GM20431 (cell line): ENCODE results near the gene COQ10A.
"Not testable (repeated sequence)": the region's sequence is repeated elsewhere in the genome, so short reads cannot be mapped to it uniquely, and the experiment has no call there.

Experiments used
- in situ Hi-C: fragments of 300-500 bp; cut with MseI, MboI; formaldehyde crosslinking; loops from one replicate; pipeline ENCODE4 v1.15.0; 2020; ENCODE audit warnings: low sequenced_read_pairs; ENCODE audit not compliant: unreplicated experiment

The COQ10A gene

DNA sequence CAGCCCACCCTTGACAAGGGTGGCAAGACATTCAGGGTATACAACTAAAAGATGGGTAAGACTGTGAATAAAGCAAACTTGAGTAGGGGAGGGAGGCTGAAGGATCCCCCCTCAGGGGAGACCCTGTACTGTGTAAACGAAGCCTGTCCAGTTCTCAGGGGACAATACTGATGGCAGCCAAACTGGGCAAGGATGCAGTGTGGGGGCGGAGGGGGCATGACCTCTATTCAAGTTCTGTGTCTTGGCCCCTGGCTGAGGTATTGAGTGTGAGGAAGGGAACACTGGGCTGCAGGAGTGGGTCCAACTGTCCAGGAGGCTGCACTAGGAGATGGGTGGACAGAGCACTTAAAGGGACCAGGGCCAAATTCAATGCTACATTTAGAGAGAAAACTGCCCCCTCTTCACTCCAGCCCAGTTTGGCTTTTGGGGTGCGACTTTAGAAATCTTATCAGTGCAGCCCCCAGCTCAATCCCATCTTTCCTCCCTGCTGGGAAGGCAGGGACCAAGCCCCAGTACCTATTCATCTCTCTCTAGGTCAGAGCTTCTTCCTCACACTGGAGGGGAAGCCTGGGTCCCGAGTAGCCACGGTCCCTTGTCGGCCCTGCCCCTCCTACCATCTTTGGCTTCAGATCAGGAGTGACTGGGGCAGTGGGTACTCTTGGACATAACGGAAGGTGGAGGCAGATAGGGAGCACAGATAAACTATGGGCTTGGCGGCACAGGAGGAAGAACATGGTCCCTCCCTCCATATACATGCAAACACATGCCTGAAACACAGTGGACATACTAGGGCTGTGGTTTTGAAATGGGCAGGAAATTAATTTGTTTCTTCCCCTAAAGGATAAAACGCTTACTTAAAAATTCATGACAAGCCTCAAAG is 25.1 kb upstream of the COQ10A start:
- in situ Hi-C loops: no loop called here

DNA sequence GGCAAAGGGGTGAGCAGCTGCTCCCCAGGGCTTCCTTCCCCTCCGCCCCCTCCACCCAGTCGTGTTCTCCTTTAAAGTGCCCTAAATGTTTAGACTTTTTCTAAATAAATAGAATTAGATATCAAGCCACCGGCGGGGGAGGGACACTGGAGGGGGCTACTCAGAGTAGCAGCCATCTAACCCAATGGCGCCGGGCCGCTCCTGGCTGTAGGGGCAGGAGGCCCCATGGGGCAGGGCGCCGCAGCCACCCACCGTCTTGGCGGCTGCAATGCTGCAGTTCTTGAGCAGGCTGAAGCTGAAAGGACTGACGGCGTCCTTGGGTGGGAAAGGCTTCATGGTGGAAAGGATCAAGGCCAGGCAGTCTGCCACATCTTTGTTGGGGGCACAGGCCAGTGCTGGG is 23.8 kb upstream of the COQ10A start:
- in situ Hi-C loops: no loop called here

DNA sequence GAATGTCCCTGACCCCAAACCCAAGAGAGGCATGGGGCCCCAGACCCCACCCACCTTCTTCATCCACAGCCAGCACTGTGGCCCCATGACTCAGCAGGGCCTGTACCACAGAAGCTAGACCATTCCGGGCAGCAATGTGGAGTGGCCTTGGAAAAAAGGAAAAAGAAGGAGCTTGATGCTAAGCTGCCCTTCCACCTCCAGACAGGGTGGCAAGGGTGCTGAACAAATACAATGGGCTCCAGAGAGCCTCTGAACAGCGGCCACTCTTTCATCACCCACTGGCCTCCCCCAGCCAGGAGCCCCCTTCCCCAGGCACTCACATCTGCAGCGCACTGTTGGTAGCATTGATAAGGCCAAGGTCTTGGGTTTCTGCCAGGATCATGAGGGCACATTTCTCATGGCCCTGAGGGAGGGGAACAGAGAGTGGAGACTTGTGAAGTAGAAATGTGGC is 23.0 kb upstream of the COQ10A start:
- in situ Hi-C loops: no loop called here

DNA sequence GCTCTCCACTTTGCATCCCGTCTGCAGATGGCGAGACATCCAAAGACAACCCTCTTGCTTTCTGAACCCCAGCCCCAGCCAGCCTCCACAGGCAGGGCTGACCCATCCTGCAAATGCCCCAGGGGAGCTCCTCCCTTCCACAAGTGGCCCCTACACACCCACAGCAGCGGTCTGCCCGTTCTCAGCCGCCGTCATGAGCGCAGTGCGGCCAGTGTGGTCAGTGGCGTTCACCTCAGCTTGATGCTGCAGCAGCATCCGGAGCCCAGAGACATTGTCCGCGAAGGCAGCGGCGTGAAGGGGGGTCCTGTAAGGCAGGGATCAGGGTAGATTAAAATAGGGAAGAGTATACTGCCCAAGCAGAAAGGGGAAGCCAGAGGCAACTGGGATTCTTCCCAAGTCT is 22.2 kb upstream of the COQ10A start:
- in situ Hi-C loops: no loop called here

DNA sequence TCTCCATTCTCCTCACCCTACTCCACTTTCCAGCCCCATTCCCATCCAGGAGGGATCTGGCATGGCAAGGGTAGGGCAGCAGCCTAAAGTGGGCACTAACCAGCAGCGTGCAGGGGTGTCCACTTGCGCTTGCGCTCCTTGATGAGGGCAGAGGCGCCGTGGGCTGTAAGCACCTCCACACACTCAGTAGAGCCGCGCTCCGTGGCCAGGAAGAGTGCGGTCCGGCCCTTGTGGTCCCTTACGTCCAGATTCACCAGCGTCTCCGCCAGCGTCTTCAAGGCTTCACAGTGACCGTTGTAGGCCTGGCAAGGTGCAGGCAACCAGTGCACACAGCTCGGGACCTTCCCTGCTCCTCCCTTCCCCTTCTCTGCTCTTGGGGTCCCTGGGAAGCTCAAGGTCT is 18.8 kb upstream of the COQ10A start:
- in situ Hi-C loops: no loop called here

DNA sequence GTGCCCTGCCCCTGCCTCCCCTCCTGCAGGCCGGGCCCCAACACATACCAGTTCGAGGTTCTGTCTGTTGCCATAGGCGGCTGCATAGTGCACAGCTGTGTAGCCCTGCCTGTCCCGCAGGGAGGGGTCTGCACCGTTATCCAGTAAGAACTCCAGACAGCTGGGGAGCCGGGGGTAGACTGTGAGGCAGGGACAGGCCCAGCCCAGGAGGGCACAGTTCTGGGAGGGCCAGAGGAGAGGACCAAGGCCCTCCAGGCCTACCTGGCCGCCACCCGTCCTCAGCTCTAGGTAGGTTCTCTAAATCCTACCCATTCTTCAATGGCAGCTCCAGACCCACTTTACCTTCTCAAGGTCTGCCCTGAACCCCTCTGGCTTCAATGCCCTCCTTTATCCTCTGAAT is 18.0 kb upstream of the COQ10A start:
- in situ Hi-C loops: no loop called here

DNA sequence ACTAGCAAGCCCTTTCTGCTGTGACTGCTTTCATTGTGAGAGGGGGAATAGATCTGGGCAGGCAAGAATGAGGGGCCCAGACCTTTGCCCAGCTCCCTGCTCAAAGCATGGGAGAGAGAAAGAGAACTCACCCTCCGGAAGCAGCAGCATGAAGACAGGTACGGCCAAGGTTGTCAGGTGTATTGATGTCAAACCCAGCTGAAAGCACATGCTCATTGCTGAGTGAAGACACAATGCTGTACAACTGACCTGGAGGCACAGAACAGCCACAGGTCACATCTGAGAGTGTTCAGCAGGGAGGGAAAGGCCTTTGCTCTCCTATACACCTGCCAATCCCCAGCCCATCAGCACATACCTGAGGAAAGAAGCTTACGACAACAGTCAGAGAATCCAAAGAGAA is 14.1 kb upstream of the COQ10A start:
- in situ Hi-C loops: no loop called here

DNA sequence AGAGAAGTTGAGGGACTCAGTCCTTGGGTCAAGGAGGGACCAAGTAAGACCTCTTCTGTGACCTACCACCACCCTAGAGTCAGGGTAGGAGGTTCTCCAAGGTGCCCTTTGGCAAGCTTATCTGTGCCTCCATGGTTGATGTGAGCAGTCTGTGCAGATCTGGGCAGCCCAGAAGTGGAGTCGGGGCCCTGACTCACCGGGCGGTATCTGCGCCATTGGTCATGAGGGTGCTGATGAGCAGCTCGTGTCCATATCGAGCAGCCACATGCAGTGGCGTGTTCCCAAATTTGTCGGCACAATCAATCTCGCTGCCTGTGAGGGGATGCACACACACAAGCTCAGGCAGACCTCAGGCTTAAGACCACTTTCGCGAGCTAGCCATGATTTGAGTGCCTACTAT is 13.7 kb upstream of the COQ10A start:
- in situ Hi-C loops: no loop called here

DNA sequence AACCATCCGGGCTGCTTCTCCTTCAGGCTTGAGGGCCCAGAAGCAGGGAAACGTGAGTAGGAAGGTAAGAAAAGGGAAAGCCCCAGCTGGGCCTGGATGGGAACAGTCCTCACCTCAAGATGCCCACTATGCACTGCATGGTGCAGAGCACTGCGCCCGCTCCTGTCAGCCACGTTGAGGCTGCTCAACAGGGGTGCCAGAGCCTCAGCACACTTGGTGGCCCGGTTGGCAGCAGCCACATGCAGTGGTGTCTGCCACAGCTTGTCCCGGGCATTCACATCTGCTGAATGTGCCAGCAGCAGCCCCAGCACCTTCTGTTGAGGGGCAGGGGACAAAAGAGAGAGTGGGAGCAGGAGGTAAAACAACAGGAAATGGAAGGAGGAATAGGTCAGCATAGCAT is 11.1 kb upstream of the COQ10A start:
- in situ Hi-C loops: no loop called here

DNA sequence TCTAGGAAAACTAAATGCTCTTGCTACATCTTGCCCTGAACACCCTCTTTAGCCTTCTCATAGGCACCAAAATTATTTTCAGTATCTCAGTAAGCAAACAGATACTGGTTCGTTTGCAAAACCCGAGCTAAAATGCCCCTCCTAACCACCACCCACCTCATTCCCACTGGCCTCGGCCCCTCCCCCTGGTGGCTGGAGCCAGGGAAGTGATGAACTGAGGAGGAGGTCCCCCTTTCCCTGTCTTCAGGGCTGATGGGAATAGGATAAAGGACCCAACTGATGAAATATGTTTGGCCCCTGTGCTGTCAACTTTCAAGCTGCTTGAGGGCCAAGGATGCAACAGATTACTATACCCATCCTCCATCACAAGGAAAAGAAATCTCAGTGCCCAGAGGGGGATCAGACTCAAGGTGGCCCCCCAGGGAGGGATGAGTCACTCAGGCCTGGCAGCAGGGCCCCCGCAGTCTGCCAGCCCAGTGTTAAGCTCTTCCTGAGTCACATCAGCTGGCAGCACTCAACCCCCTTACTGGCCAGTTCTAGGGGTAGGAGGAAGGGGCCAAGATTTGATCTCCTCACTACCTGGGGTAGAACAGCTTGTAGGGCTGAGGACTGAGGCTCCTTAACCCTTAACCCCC is 10.3 kb upstream of the COQ10A start:
- in situ Hi-C loops: no loop called here

DNA sequence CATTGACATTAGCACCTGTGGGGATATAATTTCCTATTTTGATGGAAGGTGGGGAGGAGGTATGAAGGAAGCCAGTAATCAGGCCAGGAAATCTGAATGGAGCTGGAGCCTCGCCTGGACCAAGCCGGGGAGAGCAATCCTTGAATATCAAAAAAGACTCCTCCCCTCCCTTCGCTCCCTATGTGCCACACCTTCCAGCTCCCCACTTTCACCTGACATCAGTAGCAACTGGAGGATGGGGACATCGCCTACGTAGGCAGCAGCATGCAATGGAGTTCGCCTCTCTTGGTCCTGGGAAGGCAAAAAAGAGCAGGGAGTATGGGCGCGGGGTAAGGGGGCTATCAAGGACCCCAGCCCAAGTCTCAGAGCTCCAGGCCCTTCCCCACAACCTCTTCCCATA is 9.7 kb upstream of the COQ10A start:
- in situ Hi-C loops: no loop called here

DNA sequence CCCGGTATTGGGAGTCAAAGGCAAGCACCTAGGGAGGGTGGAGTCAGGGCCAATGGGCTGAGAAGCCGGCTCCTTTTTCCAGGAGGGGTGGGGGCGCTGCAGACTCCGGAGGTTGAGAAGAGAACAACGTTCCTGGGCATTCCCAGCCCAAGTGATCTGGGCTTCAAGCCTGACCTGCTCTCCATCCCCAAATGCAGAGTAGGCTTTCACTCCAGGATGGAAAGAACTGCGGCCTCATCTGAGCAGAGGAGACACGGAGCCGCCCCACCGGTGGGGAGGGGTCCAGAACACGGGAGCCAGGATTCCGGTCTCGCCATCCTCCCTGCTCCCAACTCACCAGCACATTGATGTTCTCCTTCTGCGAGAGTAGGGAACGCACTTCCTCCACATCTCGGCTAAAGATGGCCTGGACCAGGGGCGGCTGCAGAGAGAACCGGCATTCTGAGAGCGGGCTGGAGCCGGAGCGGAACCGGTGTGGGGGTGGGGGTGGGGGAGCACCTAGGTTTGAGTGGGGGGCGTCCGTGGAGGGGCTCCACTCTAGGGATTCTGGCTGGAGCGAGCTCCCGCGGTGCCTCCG is 9.2 kb upstream of the COQ10A start:
- in situ Hi-C loops: no loop called here

DNA sequence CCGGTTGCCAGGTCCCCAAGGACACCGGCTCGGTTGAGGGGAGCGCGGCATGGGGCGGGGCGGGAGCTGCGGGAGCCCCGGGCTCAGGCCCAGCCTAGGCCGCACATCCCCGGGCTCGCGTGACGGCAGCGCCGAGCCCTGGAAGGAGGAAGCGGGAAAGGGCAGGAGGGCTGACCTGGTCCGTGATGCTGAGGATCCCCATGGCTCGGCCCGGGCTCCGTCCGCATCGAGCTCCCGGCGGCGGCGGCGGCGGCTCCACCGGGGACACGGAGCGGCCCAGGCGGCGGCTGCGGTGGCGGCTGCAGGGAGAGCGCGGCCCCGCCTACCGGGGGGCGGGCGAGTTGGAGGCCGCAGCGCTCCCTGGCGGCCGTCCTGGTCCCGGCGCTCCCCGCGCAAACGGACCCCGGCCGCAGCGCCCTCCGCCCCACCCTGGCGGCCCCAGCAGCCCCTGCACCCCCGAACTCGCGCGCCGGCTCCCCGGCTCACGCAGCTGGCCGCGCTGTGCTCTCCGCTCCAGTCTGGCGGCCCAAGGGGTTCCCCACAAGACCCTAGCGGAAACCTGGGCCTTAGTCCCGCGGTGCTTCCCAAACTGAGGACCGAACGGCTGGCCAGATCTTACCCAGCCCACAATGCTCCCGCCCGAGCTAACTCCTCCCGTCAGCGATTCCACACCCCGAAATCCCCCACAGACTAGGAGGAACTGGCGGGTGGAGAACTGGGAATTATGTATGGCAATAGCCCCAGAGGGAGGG is 8.5 kb upstream of the COQ10A start, which contains the start of gene ANKRD52:
TSS of gene ANKRD52 (minus strand) at position 317 of the 752 bp plus-strand sequence. CDS start at position 202, 115 bp downstream.
- in situ Hi-C loops: no loop called here

DNA sequence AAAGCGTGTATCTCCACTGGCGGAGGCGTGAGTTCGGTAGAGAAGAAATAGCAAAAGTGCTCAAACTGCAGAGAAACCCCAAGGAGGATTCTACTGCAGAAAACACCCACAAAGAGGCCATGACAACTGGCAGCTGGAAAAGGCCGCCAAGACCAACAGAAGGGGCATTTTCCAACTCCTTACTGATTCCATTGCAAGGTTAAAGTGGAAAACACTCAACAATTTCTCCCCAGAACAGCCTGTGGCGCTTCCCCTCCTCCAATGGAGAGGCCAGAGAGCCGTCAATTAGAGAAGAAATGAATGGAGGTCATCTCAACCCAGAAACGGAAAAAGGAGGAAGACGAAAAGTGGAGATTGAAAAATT is 7.9 kb upstream of the COQ10A start:
- in situ Hi-C loops: no loop called here

DNA sequence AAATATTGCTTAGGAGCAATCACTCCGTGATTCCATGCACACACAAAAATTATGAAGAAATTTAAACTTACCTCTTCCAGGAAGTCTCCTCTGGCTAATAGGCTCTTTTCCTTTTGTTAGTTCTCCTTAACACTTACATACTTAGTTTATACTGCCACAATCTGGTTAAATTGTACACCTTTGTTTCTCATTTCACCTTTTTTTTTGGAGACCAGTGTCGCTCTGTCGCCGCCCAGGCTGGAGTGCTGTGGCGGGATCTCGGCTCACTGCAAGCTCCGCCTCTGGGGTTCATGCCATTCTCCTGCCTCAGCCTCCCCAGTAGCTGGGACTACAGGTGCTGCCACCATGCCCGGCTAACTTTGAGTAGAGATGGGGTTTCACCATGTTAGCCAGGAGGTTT is 6.4 kb upstream of the COQ10A start:
- in situ Hi-C loops: no loop called here

DNA sequence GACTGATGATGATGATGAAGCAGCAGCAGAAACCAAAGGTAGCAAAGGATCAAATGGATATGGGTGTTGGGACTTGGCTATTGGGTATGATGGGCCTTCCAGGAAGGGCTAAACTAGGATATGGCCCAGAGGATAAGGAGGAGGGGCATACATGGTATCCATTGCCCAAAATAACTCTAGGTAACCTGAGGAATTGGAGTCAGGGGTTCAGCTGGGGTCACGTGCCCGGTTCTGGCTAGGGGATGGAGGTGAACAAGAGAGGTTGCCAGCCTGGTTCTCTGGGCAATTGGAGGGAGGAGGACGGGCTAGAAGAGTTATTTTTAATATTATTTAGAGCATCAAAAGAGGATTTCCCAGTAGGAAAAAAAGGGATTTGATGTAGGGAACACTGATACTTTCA is 5.8 kb upstream of the COQ10A start:
- in situ Hi-C loops: no loop called here

DNA sequence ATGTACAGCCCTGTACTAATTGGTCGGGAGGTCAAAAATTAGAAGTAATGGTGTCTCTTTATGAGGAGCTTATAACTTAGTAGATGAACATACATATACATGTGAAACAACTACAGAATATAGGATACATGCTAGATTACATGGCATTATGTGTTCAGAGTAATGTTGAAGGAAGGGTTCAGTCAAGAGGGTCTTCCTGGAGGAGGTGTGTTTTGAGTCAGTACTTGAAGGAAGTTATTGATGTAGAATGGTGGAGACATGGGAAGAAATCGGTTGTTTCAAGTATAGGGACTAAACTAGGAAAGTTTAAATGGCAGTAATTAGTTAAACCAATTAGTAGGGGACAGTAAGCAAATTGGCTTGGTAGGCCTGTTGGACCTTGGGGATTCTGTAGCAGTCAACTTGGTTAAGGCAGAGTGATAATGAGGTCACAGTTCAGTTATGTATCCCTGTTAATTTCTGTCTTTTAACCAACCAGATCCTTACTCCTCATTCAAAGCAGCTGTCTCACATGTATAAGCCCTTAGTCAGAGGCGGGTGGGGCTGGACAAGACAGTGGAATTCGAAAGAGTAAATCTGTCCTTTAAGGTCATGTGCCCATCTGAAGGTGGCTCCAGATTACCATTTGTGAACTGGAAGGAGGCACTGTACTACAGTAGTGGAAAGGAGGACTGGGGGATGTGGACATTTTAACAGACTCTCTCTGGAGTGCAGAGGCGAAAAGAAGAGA is 5.1 kb upstream of the COQ10A start:
- in situ Hi-C loops: no loop called here

DNA sequence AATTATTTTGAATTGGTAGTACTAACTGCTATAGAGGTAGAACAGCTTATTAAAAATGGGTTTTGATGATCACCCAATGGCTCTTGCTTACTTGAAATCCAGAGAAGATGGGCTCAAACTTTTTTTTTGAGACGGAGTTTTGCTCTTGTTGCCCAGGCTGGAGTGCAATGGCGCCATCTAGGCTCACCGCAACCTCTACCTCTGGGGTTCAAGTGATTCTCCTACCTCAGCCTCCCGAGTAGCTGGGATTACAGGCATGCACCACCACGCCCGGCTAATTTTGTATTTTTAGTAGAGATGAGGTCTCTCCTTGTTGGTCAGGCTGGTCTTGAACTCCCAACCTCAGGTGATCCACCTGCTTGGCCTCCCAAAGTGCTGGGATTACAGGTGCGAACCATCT is 3.8 kb upstream of the COQ10A start:
- in situ Hi-C loops: not testable (repeated sequence)

DNA sequence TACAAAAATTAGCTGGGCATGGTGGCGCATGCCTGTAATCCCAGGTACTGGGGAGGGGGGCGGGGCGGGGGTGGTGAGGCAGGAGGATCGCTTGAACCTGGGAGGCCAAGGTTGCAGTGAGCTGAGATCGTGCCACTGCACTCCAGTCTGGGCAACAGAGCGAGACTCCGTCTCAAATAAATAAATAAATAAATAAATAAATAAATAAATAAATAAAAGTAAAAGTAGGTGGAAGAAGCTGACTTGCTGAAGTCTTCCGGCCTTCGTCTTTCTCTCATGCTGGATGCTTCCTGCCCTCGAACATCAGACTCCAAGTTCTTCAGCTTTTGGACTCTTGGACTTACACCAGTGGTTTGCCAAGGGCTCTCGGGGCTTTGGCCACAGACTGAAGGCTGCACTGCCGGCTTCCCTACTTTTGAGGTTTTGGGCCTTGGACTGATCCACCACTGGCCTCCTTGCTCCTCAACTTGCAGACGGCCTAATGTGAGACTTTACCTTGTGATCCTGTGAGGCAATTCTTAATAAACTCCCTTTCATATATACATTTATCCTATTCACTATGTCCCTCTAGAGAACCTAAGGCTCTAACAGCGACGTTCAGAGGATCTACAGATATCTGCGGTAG is 562 bp upstream of the COQ10A start:
- in situ Hi-C loops: not testable (repeated sequence)
